Measurements from ENCODE around the gene FIBCD1.

The FIBCD1 gene, protein sequence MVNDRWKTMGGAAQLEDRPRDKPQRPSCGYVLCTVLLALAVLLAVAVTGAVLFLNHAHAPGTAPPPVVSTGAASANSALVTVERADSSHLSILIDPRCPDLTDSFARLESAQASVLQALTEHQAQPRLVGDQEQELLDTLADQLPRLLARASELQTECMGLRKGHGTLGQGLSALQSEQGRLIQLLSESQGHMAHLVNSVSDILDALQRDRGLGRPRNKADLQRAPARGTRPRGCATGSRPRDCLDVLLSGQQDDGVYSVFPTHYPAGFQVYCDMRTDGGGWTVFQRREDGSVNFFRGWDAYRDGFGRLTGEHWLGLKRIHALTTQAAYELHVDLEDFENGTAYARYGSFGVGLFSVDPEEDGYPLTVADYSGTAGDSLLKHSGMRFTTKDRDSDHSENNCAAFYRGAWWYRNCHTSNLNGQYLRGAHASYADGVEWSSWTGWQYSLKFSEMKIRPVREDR

DNA sequence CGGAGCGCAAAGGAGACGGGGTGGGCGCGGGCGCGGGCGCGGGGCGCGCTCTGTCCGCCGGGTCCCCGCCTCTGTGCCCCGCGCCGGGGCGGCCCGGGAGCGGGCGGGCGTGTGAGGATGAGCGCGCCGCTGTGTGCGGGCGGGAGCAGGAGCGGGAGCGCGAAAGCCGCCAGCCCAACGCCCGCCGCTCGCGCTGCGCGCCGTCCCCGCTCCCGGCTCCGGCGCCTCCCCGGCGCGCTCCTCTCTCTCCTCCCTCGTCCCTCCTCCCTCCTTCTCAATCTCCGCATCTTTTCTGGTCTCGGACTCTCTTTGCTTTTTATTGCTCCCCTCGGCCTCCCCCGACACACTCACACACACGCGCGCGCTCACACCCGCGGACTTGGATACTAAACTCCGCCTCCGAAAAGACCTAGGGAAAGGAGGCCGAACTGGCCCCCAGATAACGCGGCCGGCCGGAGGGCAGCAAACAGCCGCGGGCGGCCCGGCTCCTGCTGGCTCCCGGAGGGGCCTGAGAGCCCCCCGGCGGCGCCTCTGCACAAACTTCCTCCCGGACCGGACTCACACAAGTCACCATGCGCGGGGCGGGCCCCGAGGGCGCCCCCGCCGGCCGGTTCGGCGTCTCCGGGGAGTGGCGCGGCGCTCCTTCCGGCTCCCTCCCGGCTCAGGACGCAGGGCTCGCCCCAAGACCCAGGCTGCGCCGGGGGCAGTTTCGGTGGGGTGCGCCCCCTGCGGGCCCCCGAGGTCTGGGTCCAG lies at the start of gene FIBCD1:
FIBCD1 (minus strand) TSS at position 596 of the 753 bp plus-strand sequence. CDS start 640 bp downstream, outside the sequence.
- no peak for DNase-seq (ENCODE audit: low read depth, low spot score)

DNA sequence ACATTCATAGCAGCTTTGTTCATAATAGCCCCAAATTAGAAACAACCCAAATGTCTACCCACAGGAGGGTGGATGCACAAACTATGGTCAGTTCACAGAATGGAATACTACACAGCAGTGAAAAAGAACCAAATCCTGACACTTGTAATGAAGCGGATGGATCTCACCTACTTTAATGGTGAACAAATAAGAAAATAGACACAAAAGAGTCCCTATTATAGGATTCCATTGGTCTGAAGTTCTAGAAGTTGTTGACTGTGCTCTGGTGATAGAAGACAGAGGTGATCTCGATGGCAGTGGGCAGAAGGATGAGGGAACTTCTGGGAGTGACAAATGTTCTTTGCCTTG lies 49.3 kb upstream of the FIBCD1 start:
- no peak for DNase-seq (ENCODE audit: low read depth, low spot score)

DNA sequence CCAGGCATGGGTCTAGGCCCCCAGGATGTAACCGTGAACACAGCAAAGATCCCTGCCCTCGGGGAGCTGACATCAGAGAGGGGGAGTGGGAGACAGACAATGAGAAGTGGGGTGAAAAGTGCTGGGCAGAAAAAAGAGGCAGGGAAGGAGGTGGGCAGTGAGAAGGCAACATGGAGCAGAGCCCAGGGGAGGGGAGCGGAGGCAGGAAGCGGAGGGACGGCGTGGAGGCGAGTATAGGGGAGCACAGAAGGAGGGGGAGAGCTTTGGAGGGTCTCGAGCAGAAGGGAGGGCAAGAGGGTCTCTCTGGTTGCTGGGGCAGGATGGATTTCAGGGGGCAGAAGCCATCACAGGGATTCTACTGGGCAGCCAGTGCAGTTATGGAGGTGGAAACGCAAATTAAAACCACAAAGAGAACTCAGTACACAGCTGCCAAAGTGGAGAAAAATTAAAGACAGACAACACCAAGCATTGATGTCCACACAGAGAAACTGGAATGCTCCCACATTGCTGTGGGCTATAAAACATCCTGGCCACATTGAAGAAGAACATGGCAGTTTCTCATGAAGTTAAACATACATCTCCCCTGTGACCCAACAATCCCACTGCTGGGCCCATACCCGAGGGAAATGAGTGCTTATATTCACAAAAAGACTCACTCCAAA lies 48.8 kb upstream of the FIBCD1 start:
- DNase-seq (ENCODE audit: low read depth, low spot score) = no peak

DNA sequence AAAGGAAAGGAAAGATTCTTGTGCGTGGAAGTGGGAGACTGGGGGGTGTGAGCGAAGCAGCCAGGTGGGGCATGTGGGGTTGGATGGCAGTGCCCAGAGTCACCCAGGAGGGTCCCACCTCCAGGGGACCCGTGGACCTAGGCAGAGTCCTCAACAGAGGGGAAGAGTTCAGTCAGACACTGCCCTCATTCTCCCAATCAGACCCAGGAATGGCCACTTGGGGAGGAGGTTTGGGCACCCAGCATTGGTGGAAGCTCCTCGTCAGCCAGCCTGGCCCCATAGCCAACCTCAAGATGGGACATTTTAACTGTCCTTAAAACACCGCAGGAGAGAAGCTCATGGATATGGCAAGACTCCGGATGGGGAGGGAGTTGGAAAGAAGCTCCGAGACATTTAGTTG lies 48.0 kb upstream of the FIBCD1 start:
- DNase-seq (ENCODE audit: low read depth, low spot score) = no peak

DNA sequence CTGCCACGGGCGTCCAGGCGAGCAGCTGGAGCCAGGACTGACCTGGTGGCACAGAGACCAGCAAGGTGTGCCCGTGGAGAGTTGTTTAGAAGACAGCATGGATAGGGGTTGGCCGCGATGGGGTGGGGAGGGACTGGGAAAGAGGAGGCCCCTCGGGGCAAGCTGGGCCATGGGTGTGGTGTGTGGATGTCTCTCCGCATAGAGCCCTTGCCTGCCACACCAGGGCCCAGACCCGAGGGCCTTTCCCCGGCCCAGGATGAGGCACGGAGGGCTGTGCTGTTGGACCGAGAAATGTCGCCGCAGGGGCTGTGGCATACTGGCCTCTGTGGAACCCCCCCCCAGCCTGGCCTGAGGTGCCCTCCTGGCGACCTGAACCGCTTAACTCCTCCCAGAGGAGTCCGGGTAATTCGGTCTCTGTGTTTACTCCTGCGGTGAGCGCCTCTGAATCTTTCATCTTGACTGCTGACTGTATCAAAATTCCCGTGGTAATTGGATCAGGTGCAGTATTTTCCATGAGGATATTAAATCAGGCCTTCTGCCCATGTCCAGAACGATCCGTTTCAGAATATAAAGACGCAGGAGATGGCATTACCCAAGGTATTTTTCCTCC lies 47.4 kb upstream of the FIBCD1 start:
- no peak for DNase-seq (ENCODE audit: low read depth, low spot score)

DNA sequence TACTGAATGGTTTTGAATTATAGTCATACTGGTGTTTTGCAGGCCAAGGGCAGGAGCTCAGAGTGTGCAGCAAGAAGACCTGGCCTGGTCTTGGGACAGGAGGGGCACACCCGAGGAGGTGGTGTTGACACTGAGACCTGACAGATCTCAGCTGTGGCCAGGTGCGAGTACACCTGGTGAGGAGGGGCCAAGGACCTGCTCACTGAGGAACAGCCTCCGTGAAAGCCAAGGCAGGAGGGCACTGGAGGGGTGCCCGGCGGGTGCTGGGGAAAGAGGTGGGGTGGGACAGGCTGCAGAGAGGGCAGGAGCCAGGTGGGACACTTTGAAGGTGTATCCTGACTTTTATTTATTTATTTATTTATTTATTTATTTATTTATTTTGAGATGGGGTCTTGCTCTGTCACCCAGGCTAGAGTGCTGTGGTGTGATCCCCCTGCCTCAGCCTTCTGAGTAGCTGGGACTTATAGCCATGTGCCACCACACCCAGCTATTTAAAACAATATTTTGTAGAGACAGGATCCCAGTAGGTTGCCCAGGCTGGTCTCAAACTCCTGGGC lies 46.6 kb upstream of the FIBCD1 start:
- DNase-seq (ENCODE audit: low read depth, low spot score) = no peak

DNA sequence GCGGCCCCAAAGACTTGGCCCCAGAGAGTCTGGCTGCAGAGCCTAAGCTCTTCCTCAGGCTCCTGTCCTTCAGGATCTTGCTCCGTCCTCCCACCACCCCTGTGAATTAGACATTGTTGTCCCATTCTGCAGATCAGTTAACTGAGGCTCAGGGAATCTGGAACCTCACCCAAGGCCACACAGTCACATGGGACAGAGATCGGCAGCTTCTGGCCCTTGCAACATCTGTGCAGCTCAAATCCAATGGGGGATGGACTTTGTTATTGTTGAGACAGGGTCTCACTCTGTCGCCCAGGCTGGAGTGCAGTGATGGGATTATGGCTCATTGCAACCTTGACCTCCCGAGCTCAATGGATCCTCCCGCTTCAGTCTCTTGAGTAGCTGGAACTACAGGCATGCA lies 46.0 kb upstream of the FIBCD1 start:
- no peak for DNase-seq (ENCODE audit: low read depth, low spot score)

DNA sequence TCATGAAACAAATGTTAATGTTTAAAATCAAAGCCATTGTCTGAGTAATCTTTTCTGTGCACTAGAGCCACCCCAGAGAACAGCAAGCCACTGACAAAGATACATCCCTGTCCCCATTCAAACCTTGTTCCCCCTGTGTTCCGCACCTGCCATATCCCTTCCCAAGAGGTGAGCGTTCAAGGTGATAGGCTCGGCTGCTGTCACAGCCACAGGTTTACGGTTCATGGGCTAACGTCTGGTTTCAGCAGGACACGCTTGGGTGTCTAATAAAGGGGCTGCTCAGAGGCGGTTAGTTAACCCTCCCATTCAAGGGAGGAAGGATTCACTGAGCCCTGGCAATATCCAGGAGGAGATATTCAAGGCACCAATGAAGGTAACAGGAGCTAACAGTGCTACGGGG lies 45.5 kb upstream of the FIBCD1 start:
- no peak for DNase-seq (ENCODE audit: low read depth, low spot score)

DNA sequence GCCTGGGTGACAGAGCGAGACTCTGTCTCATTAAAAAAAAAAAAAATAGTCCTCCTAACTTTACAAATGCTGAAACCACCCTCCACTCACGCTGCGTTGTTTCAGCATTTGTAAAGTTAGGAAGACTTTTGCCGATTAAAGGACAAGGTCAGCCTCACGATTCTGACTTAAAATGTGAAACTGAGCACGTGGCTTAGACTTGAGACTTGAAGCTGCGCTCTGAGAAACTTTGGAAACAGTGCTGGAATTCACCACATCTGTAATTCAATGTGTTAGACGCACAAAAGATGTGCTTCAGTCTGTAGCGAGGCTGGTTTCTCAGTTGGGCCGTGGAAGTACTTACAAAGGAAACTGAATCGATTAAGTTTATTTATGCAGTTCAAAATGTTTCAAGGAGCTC lies 44.9 kb upstream of the FIBCD1 start:
- no peak for DNase-seq (ENCODE audit: low read depth, low spot score)

DNA sequence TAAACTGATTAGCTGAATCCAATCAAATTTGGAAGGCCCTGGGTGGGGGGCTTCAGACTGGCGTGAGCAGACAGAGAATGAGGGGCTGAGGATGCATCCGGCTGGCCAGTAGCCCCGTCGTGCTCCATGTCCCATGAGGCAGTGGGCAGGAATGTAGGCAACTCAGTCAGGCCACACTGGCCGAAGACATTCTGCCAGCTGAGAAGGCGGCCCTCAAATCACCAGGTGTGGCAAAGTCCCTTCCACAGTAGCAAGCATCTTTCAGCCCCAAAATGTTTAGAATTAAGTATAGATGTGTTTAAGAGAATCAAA lies 44.3 kb upstream of the FIBCD1 start:
- no peak for DNase-seq (ENCODE audit: low read depth, low spot score)

DNA sequence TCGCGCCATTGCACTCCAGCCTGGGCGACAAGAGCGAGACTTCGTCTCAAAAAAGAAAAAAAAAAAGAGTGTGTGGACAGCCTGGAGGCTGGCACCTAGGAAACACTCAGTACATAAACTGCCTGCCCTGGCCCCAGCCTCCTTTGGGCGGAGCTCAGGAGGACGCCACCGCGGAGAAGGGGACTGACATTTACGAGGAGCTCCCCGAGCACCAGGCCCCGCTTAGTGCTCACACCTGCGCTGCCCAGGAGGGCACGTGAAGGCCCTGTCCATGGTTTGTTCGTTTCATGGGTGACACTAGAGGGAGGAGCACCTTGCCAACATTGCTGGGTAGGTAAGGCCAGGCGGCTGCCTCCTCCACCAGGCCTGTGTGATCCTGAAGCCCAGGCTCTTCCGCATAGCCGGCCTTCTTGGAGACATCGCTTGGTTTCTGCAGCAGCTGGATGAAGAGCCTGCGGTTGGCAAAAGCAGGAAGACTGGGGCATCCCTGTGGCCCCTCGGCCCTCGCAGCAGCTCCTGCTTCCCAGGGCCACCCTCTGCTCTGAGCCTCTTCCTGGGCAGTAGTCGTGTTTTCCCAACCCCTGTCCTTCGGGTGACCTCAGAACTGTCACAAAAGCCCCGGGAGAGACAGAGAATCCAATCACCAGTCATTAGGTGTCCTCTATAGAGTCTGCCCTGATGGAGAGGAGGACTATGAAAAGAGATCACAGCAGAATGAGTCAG lies 43.8 kb upstream of the FIBCD1 start:
- DNase-seq (ENCODE audit: low read depth, low spot score) = no peak

DNA sequence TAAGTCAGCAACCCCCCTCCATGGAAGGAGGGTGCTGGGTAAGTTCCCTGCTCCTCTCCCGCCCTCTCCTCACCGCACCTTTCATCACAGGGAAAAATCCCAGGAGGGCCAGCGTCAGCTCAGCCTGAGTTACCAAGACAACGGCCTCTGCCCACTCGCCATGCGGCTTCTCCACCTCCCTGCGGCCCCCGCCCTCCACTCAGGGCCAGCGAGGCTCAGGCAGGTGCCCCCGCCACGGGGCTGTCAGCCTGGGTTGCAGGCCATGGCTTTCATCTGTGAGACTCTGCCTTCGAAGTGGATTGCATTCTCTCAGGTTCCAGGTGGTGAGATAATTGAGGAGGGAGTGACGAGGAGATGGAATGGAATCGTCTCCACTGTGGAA lies 42.7 kb upstream of the FIBCD1 start:
- DNase-seq (ENCODE audit: low read depth, low spot score) = no peak

DNA sequence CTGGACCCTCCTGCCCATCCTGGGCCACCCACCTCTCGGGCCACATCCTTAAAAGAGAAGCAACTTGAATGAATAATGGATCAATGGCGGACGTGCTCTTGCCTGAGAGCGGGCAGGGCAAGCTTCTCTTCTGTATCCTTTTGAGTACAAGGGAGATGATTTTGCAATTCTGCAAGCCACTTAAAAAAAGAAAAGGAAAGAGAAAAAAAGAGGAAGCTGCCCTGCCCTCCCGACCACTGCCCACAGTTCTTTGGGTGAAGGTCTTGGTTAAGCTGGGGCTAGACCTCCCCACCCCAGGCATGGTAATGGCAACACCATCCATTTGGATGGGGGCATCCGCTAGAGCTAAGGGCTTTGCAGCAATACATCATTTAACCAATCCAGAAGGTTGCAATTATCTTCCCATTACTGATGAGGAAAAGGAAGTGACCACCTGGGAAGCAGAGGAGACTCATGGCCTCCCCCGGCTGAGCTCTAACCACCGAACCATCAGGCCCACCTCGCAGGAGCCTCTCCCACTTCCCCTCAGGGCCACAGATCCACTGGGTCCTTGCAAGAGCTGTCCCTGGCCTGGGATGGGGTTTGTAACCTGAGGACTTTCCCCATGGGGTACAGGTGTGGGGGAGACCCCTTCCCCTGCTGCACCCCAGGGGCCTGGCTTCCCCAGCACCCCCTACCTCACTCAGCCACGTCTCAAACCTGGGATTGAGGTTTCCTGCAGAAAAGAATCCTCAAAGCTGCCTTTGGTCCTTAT lies 42.1 kb upstream of the FIBCD1 start:
- DNase-seq (ENCODE audit: low read depth, low spot score) = no peak

DNA sequence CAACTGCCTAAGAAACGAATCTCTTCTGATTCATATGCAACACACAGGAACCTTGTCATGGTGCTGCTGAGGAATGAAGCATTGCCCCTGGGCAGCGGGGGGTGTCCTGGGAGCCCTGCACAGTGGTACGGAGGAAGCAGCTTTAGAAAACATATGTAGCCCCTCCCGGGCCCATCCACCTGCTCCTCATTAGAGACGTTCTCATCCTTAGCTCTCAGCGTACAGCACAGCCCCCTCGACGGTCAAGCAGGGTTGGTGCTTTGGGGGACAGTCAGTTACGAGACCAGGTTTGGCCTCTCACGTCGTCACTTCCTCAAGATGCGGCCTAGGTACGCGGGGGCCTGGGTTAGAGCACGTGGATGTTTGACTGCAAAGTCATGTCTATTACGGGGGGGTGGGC lies 41.5 kb upstream of the FIBCD1 start:
- no peak for DNase-seq (ENCODE audit: low read depth, low spot score)

DNA sequence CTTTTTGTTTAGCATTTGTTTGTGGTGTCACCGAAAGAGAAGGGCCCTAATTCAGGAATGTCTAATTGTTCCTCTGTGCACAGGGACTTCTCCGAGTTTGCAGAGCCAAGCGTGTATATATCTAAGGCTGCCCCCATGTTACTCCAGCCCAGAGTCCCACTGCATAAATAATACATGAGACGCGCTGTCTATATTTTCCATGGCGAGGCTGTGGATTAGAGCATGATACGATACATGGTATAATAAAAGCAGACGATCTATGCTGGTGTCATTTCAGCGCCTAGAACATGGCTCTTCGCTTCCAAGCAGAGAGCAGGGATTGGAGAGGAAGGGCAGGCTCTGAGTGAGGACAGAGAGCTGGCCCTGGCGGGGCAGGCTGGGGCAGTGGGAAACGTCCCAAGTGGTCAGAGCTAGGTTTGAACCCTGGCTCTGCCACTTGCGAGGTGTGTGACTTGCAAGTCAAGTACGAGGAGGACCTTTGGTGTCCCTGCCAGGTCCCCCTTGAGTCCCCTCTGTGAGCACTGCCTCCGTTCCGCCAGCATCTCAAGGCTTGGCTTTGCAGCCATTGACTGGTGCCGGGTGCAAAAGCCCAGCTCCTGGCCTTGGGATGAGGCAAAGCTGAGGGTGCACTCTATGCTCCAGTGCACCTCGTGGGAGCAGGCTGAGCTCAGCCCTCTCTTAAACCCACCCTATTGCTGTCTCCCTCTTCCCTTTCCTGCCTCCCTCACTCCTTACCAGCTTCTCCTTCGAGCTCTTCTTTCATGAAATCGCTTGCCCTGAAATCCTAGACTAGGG lies 40.7 kb upstream of the FIBCD1 start:
- no peak for DNase-seq (ENCODE audit: low read depth, low spot score)

DNA sequence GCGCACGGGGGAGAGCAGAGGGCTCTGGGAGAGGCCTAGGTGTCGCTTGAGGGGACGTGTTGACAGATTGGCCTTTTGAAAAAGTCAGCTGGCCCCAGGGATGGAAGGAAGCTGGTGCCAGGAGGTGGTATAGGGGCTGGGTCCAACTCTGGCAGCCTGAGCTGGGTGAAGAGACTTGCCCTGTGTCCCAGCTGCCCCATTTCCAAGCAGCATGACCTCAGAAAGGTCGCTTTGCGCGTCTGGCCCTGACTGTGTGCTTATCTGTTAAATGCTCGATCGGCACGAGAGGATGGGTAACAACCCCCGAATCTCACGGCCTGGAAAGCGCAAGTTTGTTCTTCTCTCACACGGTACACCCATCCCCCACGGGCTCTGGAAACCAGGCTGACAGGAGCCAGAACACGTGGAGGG lies 38.8 kb upstream of the FIBCD1 start:
- no peak for DNase-seq (ENCODE audit: low read depth, low spot score)

DNA sequence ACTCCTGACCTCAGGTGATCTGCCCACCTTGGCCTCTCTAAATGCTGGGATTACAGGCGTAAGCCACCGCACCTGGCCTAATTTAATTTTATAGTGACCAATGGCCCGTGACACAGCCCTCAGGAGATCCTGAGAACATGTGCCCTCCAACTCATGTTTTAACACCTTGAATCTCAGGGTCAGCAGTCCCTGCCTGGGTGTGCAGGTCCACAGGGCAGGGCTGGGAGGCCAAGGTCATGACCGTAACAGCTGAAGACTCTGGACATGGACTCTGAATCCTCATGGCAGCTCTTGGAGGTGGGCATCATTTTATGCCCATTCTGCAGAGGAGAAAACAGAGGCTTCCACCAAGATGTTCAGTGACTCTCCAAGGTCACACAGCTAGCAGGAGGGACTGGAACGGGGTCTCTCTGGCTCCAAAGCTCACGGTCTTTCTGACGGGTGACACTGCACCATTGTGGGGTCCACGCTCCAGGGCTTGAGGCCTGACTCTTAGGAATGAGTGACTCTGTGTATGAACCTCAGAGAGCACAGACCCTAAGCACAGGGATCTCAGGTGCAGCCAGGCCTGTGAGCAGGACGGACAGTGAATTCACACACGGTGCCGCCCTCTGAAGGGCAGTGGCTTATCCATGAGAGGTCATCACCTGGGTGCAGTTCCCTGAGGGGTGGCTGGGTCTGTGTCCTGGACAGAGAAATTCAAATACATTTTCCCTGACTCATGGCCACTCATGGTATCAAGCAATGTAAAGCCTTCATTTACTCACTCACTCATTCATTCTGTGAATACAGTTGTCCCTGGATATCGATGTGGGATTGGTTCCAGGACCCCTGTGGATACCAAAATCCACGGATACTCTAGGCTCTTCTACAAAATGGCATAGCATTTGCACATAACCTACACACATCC lies 37.1 kb upstream of the FIBCD1 start:
- no peak for DNase-seq (ENCODE audit: low read depth, low spot score)

DNA sequence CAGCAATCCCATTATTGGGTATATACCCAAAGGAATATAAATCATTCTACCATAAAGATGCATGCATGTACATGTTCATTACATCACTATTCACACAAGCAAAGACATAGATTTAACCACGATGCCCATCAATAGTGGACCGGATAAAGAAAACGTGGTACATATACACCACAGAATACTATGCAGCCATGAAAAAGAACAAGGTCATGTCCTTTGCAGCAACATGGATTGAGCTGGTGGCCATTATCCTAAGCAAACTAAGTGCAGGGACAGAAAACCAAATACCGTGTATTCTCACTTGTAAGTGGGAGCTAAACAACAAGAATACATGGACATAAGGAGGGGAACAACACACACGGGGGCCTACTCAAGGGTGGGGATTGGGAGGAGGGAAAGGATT lies 36.1 kb upstream of the FIBCD1 start:
- no peak for DNase-seq (ENCODE audit: low read depth, low spot score)

DNA sequence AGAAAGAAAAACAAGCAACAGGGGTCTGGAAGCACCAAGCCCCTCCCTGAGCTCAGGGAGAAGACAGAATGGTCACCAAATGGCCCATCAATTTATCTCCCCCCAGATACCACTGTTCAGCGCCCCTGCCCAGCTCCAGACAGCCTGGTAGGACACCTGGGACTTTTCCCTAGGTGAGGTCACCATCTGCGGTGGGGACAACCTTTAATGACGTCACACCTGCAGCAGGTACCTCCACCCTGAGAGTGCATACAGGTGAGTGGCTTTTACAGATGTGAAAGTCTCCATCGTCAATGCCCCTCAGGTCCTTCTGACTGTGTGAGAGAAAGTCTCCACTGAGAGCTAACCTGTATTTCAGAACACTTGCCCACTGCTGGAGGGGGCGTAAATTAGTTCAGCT lies 35.6 kb upstream of the FIBCD1 start:
- no peak for DNase-seq (ENCODE audit: low read depth, low spot score)
